ENCODE measurements around the gene PXMP2.
"Not testable (repeated sequence)": the region's sequence is repeated elsewhere in the genome, so short reads cannot be mapped to it uniquely, and the experiment has no call there.

The PXMP2 gene

GRCh38 chr12:132694888-132695287, 7.5 kb downstream of the PXMP2 start:
- not testable (repeated sequence) for DNase-seq (ENCODE audit: low spot score)

DNA sequence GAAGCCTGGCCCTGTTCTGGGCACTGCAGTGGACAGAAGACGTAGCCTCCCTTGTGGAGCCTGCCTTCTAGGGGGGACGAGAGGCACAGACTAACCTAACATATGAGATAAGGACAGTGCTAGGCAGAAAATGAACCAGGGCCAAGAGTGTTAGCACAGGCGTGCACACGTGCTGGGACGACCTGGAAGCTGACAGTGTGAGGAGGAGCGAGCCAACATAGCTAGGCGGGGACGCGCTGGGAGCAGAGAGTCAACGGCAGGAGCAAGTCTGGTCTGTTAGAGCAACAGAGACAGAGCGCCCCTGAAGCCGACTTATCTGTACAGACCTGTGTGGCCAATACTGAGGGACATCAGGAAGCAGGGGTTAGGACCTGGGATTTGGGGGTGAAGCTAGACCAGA, 8.0 kb downstream of the PXMP2 start:
- no peak for DNase-seq (ENCODE audit: low spot score)

GRCh38 chr12:132698341-132698740, 11.0 kb downstream of the PXMP2 start:
- no peak for DNase-seq (ENCODE audit: low spot score)

- no peak for DNase-seq (ENCODE audit: low spot score)
Observed at GRCh38 chr12:132700212-132700822, 12.9 kb downstream of the PXMP2 start.

- no peak for DNase-seq (ENCODE audit: low spot score)
Observed at GRCh38 chr12:132702640-132703039, 15.3 kb downstream of the PXMP2 start.

DNA sequence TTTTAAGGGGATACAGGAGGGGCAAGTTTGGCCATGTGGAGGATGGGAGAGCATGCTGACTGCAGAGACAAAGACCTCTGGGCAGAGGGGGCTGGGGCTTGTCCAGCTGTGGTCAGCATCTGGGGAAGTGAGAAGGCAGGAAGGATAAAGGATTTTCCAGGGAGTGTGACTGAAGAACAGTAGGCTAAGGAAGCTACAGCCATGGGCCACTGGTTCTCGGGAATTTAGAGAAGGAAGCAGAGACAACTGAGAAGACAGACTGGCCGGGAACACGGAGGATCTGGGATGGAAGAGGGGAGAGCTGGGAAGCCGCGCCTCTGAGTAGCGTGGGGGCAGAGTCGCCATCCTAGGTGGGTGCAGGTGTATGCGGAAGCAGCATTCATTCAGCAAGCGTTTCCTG, 16.3 kb downstream of the PXMP2 start:
- no peak for DNase-seq (ENCODE audit: low spot score)

DNA sequence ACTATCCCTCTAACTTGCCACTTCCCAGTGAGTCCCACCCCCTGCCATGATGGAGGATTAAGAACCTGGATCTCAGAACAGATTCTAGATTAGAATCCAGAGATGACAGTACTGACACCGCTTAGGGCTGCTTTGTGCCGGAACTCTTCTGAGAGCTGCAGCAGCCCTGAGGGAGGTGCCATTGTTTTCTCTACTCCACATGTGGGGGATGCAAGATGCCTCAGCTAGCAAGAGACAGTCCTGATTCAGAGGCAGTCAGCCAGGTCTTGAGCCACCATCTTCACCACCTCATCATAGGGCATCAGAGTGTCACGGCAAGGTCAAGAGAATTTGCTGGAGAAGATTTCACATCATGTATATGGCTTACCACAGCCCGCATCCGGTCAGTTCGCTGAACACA, 19.9 kb downstream of the PXMP2 start:
- DNase-seq (ENCODE audit: low spot score) = no peak

DNA sequence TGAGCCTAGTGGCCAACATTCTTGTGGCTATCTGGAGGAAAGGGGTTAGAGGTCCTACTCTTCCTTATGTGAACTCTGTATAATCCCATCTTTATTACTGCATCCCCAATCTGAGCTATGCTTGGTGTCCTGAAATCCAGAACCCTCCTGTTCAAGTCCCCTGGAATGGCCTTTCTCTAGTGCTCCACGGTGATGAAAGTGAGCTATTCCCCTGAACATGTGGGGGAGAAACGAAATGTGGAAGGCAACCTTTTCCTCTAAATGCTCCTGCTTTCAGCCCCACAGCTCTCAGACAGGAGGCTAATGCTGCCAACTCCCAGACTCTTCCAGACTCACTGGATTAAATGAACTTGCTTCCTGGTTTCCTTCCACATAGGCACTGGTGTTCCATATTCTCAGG, 20.8 kb downstream of the PXMP2 start:
- no peak for DNase-seq (ENCODE audit: low spot score)

GRCh38 chr12:132710043-132710404, 22.6 kb downstream of the PXMP2 start:
- no peak for DNase-seq (ENCODE audit: low spot score)

DNA sequence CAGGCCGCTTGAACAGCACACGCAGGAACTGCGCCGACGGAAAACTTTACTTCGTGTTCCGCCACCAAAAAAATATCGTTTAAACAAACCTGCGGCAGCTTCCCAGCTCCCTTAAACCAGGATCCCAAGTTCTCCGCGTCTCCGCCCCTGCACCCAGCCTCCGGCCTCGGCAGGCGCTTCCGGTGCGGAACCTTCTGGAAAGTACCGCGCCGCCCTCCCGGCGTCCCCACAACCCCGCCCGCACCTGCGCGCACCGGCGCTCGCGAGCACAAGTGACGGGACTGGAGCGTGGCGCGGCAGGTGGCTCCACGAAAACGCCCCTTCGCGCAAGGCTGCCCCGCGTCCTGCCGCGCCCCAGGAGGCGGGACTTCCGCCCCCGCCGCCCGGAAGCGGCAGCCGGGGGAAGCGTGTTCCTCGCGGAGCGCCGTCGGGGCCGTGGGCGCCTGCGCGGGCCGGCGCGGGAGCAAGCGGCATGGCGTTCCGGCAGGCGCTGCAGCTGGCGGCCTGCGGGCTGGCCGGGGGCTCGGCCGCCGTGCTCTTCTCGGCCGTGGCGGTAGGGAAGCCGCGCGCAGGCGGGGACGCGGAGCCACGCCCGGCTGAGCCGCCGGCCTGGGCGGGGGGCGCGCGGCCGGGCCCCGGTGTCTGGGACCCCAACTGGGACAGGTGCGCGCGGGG, 23.2 kb downstream of the PXMP2 start, which contains the start of gene PGAM5:
TSS of gene PGAM5 (plus strand) at position 438 of the 675 bp plus-strand sequence. CDS start at position 473, 35 bp downstream.
- DNase-seq (ENCODE audit: low spot score) = peak; percentile 77

- no peak for DNase-seq (ENCODE audit: low spot score)
Observed at GRCh38 chr12:132711080-132711843, 23.9 kb downstream of the PXMP2 start.

DNA sequence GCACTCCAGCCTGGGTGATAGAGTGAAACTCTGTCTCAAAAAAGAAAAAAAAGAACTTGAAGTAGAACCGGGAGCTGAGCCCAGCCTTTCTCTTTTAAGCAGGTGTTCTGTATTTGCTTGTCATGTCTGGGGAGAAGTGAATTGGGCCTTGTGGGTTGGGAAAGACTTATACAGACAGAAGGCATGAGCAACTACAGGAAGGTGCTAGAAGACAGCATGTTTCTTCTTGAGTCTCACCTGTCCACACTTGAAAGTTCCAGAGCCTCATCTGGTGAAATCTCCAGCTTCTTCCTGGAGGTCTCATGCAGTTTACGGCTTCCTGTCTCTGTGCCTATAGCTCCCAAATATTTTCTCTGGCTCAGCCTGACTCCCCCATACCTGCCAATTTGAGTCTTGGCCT, 25.7 kb downstream of the PXMP2 start:
- no peak for DNase-seq (ENCODE audit: low spot score)

GRCh38 chr12:132715874-132716273, 28.5 kb downstream of the PXMP2 start:
- no peak for DNase-seq (ENCODE audit: low spot score)

GRCh38 chr12:132716356-132716755, 29.0 kb downstream of the PXMP2 start:
- no peak for DNase-seq (ENCODE audit: low spot score)

DNA sequence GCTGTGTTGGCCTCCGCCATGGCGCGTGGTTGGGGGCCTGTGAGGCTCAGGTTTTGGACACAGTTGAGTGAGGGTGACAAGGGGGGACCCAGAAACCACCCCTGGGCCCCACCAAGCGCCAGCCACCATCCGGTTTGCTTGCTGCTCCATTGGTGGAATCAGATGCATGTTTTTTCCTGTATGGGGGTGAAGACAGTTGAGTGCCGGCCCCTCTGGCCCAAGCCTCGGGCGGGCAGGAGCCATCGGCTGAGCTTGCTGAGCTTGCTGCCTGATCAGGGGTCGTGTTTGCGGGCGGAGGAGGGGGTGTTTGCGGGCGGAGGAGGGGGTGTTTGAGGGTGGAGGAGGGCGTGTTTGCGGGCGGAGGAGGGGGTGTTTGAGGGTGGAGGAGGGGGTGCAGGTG, 29.6 kb downstream of the PXMP2 start:
- no peak for DNase-seq (ENCODE audit: low spot score)

DNA sequence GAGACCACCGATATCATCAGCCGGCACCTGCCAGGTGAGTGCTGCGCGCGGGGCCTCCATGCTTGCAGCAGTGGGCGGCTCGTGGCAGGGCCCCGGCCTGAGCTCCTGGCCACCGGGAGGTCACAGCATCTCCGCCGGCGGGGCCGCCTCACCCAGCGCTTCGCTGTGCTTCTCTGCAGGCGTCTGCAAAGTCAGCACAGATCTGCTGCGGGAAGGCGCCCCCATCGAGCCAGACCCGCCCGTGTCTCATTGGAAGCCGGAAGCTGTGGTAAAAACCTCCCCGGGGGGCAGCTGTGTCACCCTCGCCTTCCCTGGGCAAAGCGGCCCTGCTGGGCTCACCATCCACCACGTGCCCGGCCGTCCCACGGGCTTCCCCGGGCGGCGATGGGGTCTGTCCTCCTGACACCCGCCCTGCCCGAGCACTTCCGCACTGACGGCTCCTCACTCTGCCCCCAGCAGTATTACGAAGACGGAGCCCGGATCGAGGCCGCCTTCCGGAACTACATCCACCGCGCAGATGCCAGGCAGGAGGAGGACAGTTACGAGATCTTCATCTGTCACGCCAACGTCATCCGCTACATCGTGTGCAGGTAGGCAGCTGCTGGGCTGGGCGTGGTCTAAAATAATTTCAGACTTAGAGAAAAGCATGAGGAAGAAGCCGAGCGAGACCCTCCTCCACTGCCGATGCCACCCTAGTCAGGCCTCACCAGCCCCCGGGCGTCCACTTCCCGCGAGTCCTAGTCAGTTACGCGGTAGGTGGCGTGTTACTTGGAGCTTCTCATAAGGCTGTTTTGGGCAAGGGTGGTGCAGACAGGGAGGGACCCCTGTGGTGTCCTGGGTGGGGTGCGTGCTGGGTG, 30.4 kb downstream of the PXMP2 start:
- DNase-seq (ENCODE audit: low spot score) = no peak

DNA sequence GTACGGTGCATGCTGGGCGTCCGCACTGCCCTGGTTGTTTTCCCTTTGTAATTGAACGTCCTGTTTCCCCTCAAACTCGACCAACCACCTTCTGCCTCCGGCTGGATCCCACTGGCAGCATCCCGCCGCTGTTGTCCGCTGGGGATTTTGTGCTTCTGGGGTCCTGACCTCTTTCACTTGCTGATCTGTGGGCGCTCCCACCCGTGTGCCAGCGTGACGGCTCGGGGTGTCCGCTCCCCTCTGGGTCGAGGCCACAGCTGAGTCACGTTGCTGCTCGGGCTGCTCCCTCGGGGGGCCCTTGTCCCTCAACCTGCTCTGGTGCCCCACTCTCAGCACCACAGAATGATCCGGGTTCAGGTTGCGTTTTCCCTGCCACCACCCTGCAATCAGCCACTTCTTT, 31.3 kb downstream of the PXMP2 start:
- no peak for DNase-seq (ENCODE audit: low spot score)

GRCh38 chr12:132719141-132719953, 32.0 kb downstream of the PXMP2 start:
- no peak for DNase-seq (ENCODE audit: low spot score)

- DNase-seq (ENCODE audit: low spot score) = no peak
Observed at GRCh38 chr12:132719954-132720324, 32.6 kb downstream of the PXMP2 start.

DNA sequence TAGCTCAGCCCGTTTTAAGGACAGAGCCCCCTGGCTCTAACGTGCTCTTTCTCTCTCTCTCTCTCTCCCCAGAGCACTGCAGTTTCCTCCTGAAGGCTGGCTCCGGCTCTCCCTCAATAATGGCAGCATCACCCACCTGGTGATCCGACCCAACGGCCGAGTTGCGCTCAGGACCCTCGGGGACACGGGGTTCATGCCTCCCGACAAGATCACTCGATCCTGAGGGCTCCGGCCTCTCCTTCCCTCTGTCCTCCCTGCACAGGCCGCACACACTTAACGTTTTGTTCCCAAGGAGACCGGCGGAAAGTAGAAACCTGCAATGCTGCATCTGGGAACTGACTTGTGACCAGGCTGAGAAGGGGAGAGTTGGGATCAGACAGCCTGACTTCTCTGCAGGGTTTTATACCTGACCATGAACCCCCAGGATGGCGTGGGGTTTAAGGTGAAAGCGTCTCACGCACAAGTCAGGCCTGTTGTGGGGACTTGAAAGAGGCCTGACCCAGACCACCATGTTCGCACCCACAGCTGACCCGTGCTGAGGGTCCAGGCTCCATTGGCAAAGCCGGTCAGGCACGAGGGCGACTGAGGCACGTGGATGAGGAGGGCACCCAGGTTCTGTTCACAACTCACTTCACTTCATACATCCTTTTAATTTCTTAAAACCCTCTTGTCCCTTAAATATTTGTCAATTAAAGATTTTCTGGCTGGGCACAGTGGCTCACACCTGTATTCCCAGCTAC, 33.4 kb downstream of the PXMP2 start:
- DNase-seq (ENCODE audit: low spot score) = no peak
